Measurements from ENCODE around the gene BAMBI.

DNA sequence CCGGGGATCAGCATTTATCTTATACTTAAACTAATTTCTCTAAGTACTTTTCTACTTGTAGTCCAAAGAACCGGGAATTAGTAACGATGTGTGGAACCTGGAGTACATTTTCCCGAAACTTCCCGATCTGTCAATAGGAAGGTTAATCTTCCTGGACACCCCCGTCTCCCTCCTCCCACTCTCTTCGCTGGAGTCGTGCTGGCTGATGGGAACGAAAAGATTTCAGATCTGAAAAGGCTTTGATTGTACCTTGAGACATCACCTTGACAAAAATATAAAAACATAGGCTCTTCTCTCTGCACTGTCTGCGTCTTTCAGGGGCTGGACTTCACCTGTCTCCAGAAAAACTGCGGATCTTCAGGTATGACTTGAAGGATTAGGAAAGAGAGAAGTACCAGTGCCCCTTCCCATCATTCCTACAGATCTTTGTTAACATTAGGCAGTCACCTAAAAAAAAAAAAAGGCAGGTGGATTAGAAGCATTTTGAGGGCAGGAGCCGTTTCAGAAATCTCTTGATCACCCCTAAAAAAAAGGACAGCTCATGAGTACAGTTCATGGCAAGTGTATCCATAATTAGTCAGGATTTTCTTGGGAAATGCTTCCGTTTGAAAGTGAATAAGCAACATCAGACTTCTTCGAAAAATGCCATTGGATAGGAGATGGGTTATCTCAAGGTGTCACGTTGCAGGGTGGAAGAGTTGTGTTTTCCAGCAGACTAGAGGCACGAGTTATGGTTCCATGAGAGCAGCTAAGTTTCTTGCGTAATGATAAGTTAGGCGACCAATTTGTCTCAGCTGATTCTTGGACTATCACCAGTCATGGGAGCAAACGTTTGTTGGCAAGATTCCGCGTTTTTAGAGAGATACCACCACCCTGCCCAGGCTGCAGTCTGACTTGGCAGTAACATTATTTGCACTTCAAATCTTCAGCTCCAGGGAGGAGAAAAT, 7.8 kb upstream of the BAMBI start:
- TF ChIP-seq, protein P1, sequence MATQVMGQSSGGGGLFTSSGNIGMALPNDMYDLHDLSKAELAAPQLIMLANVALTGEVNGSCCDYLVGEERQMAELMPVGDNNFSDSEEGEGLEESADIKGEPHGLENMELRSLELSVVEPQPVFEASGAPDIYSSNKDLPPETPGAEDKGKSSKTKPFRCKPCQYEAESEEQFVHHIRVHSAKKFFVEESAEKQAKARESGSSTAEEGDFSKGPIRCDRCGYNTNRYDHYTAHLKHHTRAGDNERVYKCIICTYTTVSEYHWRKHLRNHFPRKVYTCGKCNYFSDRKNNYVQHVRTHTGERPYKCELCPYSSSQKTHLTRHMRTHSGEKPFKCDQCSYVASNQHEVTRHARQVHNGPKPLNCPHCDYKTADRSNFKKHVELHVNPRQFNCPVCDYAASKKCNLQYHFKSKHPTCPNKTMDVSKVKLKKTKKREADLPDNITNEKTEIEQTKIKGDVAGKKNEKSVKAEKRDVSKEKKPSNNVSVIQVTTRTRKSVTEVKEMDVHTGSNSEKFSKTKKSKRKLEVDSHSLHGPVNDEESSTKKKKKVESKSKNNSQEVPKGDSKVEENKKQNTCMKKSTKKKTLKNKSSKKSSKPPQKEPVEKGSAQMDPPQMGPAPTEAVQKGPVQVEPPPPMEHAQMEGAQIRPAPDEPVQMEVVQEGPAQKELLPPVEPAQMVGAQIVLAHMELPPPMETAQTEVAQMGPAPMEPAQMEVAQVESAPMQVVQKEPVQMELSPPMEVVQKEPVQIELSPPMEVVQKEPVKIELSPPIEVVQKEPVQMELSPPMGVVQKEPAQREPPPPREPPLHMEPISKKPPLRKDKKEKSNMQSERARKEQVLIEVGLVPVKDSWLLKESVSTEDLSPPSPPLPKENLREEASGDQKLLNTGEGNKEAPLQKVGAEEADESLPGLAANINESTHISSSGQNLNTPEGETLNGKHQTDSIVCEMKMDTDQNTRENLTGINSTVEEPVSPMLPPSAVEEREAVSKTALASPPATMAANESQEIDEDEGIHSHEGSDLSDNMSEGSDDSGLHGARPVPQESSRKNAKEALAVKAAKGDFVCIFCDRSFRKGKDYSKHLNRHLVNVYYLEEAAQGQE (IDR thresholded peaks at IDR 0.05; ENCODE audit: low read depth): no peak
- TF ChIP-seq, protein P2, sequence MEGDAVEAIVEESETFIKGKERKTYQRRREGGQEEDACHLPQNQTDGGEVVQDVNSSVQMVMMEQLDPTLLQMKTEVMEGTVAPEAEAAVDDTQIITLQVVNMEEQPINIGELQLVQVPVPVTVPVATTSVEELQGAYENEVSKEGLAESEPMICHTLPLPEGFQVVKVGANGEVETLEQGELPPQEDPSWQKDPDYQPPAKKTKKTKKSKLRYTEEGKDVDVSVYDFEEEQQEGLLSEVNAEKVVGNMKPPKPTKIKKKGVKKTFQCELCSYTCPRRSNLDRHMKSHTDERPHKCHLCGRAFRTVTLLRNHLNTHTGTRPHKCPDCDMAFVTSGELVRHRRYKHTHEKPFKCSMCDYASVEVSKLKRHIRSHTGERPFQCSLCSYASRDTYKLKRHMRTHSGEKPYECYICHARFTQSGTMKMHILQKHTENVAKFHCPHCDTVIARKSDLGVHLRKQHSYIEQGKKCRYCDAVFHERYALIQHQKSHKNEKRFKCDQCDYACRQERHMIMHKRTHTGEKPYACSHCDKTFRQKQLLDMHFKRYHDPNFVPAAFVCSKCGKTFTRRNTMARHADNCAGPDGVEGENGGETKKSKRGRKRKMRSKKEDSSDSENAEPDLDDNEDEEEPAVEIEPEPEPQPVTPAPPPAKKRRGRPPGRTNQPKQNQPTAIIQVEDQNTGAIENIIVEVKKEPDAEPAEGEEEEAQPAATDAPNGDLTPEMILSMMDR (IDR thresholded peaks at IDR 0.05 in 2 of 3, conservative IDR thresholded peaks at IDR 0.05 in 1 of 3; ENCODE audit: borderline replicate concordance in 1 of 3, insufficient read depth in 1 of 3, low read depth in 2 of 3, low read length in 2 of 3): no peak
- no peak for TF ChIP-seq JUND (IDR thresholded peaks at IDR 0.05)
